ENCODE data around the gene FBXO31. TPM values are rescaled to one million over a fixed set of nuclear protein-coding genes. Genes with fewer than 3 reads are reported as not detected.

FBXO31 gene
- total and polyA plus RNA-seq, 7 donors, result 15.0 to 120 (median 86.7) TPM

DNA sequence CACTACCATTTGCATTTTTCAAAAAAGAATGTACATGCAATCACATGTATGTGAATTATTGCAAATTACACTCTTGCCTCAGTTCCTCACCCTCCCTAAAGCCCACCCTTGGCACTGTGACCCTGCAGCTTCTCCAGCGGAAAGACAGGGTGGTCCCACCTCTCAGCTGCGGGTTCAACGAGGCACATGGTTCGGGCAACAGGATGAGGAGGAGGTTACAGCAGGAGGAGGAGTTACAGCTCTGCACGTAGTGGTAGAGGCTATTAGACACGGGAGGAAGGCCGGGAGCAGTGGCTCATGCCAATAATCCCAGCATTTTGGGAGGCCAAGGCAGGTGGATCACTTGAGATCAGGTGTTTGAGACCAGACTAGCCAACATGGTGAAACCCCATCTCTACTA lies 71.6 kb downstream of the FBXO31 start:
- Histone ChIP-seq H3K27ac (no peak overlapping the region), H3K4me3 (no peak overlapping the region), H3K9me3 (no peaks in the 10 kb centered on the region), H3K36me3 (no peaks in the 10 kb centered on the region), H3K4me1 (no peaks in the 10 kb centered on the region), H3K27me3 (no peaks in the 10 kb centered on the region)
- TF ChIP-seq POLR2A (IDR thresholded peaks at IDR 0.05), result no peak
- no peak for TF ChIP-seq POLR2AphosphoS5 (IDR thresholded peaks at IDR 0.05)
- TF ChIP-seq, protein P1, sequence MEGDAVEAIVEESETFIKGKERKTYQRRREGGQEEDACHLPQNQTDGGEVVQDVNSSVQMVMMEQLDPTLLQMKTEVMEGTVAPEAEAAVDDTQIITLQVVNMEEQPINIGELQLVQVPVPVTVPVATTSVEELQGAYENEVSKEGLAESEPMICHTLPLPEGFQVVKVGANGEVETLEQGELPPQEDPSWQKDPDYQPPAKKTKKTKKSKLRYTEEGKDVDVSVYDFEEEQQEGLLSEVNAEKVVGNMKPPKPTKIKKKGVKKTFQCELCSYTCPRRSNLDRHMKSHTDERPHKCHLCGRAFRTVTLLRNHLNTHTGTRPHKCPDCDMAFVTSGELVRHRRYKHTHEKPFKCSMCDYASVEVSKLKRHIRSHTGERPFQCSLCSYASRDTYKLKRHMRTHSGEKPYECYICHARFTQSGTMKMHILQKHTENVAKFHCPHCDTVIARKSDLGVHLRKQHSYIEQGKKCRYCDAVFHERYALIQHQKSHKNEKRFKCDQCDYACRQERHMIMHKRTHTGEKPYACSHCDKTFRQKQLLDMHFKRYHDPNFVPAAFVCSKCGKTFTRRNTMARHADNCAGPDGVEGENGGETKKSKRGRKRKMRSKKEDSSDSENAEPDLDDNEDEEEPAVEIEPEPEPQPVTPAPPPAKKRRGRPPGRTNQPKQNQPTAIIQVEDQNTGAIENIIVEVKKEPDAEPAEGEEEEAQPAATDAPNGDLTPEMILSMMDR (IDR thresholded peaks at IDR 0.05), result no peak
- TF ChIP-seq EP300 (IDR thresholded peaks at IDR 0.05), result no peak
- WGBS, 2 donors, result 91 to 93% methylated on average over 7 of the region's 7 CpGs
- DNase-seq, result no peak
- intact Hi-C loops (cut with DNase I), result loop anchor here (10.0 kb wide), 1 partner anchor 243 kb away; no protein-coding TSS in a partner anchor

DNA sequence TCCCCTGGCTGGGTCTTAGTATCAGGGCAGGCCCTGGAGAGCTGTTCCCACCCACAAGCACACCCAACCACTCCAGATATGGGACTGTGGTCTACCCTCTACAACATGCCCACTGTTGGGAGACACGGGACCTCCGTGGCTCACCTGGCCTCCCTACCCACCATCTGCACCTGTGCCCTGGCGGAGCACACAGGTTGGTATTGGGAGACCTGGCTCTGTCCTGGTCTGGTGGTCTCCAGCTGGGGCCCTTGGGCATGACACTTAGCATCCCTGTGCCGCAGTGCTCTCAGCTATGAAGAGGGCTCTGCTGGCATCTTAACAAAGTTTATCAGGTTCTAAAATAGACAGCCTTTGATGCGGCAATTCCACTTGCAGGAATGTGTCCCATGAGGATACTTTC lies 72.2 kb downstream of the FBXO31 start:
- intact Hi-C loops (cut with DNase I), result loop anchor here (10.0 kb wide), 1 partner anchor 243 kb away; no protein-coding TSS in a partner anchor

DNA sequence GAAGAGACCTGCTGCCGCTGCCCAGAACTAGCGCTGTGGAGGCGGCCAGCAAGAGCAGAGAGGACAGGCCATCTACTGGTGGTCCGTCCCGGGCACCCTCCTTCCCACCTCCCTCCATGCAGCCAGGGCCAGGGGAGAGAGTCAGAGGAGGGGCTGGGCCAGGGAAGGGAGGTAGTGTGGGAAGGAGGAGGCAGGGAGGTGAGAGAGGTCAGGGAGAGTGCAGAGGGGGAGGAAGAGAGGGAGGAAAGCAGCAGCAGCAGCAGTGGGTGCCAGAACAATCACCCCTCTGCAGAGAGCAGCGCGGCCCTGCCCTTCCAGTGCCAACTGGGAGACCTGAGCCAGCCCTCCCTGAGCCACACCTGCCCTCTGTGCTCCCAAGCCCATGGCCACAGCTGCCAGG lies 73.0 kb downstream of the FBXO31 start:
- TF ChIP-seq EP300 (IDR thresholded peaks at IDR 0.05), result no peak
- TF ChIP-seq, protein P1 (IDR thresholded peaks at IDR 0.05), result no peak
- no peak for TF ChIP-seq POLR2AphosphoS5 (IDR thresholded peaks at IDR 0.05)
- no peak for TF ChIP-seq POLR2A (IDR thresholded peaks at IDR 0.05)
- no peak for DNase-seq
- H3K36me3 ChIP-seq, result no peaks in the 10 kb centered on the region
- H3K4me3 ChIP-seq, result no peak overlapping the region
- no peak overlapping the region for H3K27ac ChIP-seq
- no peaks in the 10 kb centered on the region for H3K4me1 ChIP-seq
- WGBS, 2 donors, result 93 to 96% methylated on average over 7 of the region's 7 CpGs
- H3K9me3 ChIP-seq, result no peaks in the 10 kb centered on the region
- no peaks in the 10 kb centered on the region for H3K27me3 ChIP-seq
- intact Hi-C loops (cut with DNase I), result loop anchor here (10.0 kb wide), 1 partner anchor 244 kb away; no protein-coding TSS in a partner anchor

More for the DNA sequence above, 72.2 kb downstream of the FBXO31 start:
- Histone ChIP-seq H3K27me3 (no peaks in the 10 kb centered on the region), H3K4me1 (no peaks in the 10 kb centered on the region), H3K36me3 (no peaks in the 10 kb centered on the region), H3K27ac (no peak overlapping the region), H3K9me3 (no peaks in the 10 kb centered on the region), H3K4me3 (no peak overlapping the region)
- no peak for DNase-seq
- no peak for TF ChIP-seq POLR2AphosphoS5 (IDR thresholded peaks at IDR 0.05)
- no peak for TF ChIP-seq EP300 (IDR thresholded peaks at IDR 0.05)
- TF ChIP-seq, protein P1 (IDR thresholded peaks at IDR 0.05), result no peak
- TF ChIP-seq POLR2A (IDR thresholded peaks at IDR 0.05), result no peak
- whole genome bisulfite sequencing, 2 donors, result 96 to 97% methylated on average over 5 of the region's 5 CpGs

DNA sequence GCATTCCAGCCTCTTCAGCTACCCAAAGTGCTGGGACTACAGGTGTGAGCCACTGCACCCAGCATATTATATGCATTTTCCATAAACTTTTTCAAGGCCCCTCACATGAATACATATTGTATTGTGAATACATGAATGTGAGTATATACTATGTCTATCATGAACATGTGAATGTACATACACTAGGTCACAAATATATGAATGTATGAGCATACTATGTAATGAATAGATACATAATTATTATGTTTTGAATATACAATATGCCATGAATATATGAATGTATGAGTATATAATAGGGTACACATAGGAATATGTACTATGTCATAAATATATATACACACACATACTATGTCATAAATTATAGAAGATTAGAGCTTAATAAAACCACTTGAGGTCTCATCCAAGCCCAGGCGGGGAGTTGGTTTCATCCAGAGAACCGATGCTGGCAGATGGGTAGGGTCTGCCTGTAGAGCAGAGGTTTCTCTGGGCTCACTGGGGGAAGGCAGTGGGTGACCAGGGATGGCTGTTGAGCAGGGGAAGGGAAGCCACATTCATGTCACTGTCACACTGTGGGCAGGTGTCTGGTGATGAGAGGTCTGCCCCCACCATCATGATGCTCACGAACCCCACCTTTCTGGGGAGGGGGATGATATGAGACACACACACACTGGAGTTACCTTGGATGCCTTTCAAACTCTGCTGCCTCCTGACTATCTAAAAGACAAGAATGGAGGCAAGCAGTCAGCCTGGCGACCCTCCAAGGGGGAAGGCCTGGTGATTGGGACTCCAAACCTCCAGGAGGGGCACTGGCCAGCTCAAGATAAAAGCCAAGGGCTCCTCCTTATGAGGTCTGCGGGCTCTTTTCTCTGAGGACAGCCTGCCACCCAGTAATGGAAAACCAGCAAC lies 73.7 kb downstream of the FBXO31 start:
- H3K27me3 ChIP-seq, result peaks cover 0 to 6% (median 0%) of the 10 kb centered on the region in 3 donors
- 93 to 94% methylated on average over 5 of the region's 5 CpGs for WGBS, 2 donors
- H3K27ac ChIP-seq, result no peak overlapping the region
- no peaks in the 10 kb centered on the region for H3K9me3 ChIP-seq
- intact Hi-C loops (cut with DNase I), result loop anchor here (10.0 kb wide), 1 partner anchor 245 kb away; no protein-coding TSS in a partner anchor
- no peaks in the 10 kb centered on the region for H3K4me1 ChIP-seq
- no peak for DNase-seq
- no peaks in the 10 kb centered on the region for H3K36me3 ChIP-seq
- no peak for TF ChIP-seq EP300 (IDR thresholded peaks at IDR 0.05)
- TF ChIP-seq POLR2A (IDR thresholded peaks at IDR 0.05), result no peak
- TF ChIP-seq POLR2AphosphoS5 (IDR thresholded peaks at IDR 0.05), result no peak
- TF ChIP-seq, protein P1 (IDR thresholded peaks at IDR 0.05), result no peak
- H3K4me3 ChIP-seq, result no peak overlapping the region

All from sigmoid colon (tissue), 7 donors.